ENCODE results near the gene LYVE1.

- TF ChIP-seq CTCF (IDR thresholded peaks at IDR 0.05) (no peak), POLR2A (IDR thresholded peaks at IDR 0.05) (no peak)
Observed at GRCh38 chr11:10522921-10523320, 45.5 kb downstream of the LYVE1 start.

All from adrenal gland (tissue), 5 donors.